DMS79 (cell line): Measurements from ENCODE around the gene ITIH6.
"Not testable (repeated sequence)": the region's sequence is repeated elsewhere in the genome, so short reads cannot be mapped to it uniquely, and the experiment has no call there.

Experiments
- DNase-seq: peaks from one replicate; lab custom pipeline; 2025; lab: John Stamatoyannopoulos, UW

Gene ITIH6

GRCh38 chrX:54798137-54798536 is at the start of gene ITIH6:
Gene ITIH6 (minus strand): TSS chrX:54798255. CDS start chrX:54798210, 45 bp downstream.
- no peak for DNase-seq

GRCh38 chrX:54847700-54848099 is 49.6 kb upstream of the ITIH6 start:
- DNase-seq, result not testable (repeated sequence)

- DNase-seq, result no peak
Measured at GRCh38 chrX:54843050-54843449, 45.0 kb upstream of the ITIH6 start.

- DNase-seq, result no peak
Measured at GRCh38 chrX:54842607-54843006, 44.6 kb upstream of the ITIH6 start.

GRCh38 chrX:54841184-54841874 is 43.3 kb upstream of the ITIH6 start:
- DNase-seq, result not testable (repeated sequence)

- no peak for DNase-seq
Measured at GRCh38 chrX:54838583-54838982, 40.5 kb upstream of the ITIH6 start.

- no peak for DNase-seq
Measured at GRCh38 chrX:54826598-54826997, 28.5 kb upstream of the ITIH6 start.

GRCh38 chrX:54825716-54826438 is 27.8 kb upstream of the ITIH6 start:
- no peak for DNase-seq

- DNase-seq, result no peak
Measured at GRCh38 chrX:54824722-54825121, 26.7 kb upstream of the ITIH6 start.

- no peak for DNase-seq
Measured at GRCh38 chrX:54824195-54824594, 26.1 kb upstream of the ITIH6 start.

GRCh38 chrX:54821310-54821709 is 23.3 kb upstream of the ITIH6 start:
- DNase-seq, result no peak

GRCh38 chrX:54820737-54821136 is 22.7 kb upstream of the ITIH6 start:
- no peak for DNase-seq

- no peak for DNase-seq
Measured at GRCh38 chrX:54819201-54819600, 21.1 kb upstream of the ITIH6 start.

GRCh38 chrX:54818221-54818620 is 20.2 kb upstream of the ITIH6 start:
- no peak for DNase-seq

GRCh38 chrX:54817220-54817820 is 19.3 kb upstream of the ITIH6 start:
- DNase-seq, result no peak

GRCh38 chrX:54812306-54812705 is 14.3 kb upstream of the ITIH6 start:
- DNase-seq, result no peak

GRCh38 chrX:54811301-54811885 is 13.3 kb upstream of the ITIH6 start:
- no peak for DNase-seq

- no peak for DNase-seq
Measured at GRCh38 chrX:54810532-54810931, 12.5 kb upstream of the ITIH6 start.

GRCh38 chrX:54808605-54809483 is 10.8 kb upstream of the ITIH6 start:
- peak; percentile 92 for DNase-seq

GRCh38 chrX:54808109-54808604 is 10.1 kb upstream of the ITIH6 start:
- DNase-seq, result peak; percentile 57

- peak; percentile 1 for DNase-seq
Measured at GRCh38 chrX:54807524-54808108, 9.6 kb upstream of the ITIH6 start, which contains the start of gene MAGED2. Gene MAGED2 (plus strand): TSS chrX:54807745. CDS start chrX:54809332, 1,587 bp downstream.
